CD4-positive, CD25-positive, alpha-beta regulatory T cell (primary cell): ENCODE measurements around the gene SLC5A6. TPM values are rescaled to one million over a fixed set of nuclear protein-coding genes. Genes with fewer than 3 reads are reported as not detected.
A peak's percentile ranks its signal among the peaks of the same experiment; 100 is the strongest.

Experiments used
- ATAC-seq, 2 donors: fragments of 150-1000 bp; cut with Tn5 transposase; one replicate each; pipeline ENCODE4 v1.10.0; 2021; ENCODE audit warnings: low read depth in 2 of 2, moderate number of reproducible peaks in 2 of 2, moderate library complexity in 1 of 2
- DNase-seq, 3 donors: peaks; one replicate each; pipeline versions ENCODE4 v3.0.0 to v3.0.0-alpha.2; 2012 to 2022; ENCODE audit warnings: mixed read lengths in 1 of 3
- H3K27ac ChIP-seq: one replicate; pipeline ENCODE4 v1.7.0; 2013; ENCODE audit warnings: mild to moderate bottlenecking, low read length; ENCODE audit not compliant: insufficient read depth, poor library complexity, severe bottlenecking
- H3K27me3 ChIP-seq: one replicate; pipeline ENCODE4 v1.7.0; 2013; ENCODE audit warnings: low read length; ENCODE audit not compliant: control insufficient read depth, insufficient read depth
- H3K36me3 ChIP-seq: one replicate; pipeline ENCODE4 v1.7.0; 2013; ENCODE audit warnings: mild to moderate bottlenecking, low read length, moderate library complexity; ENCODE audit not compliant: control insufficient read depth, insufficient read depth
- H3K4me1 ChIP-seq: 2 replicates; pipeline ENCODE4 v1.7.0; 2013; ENCODE audit warnings: mild to moderate bottlenecking, low read length; ENCODE audit not compliant: insufficient read depth, control insufficient read depth, poor library complexity, severe bottlenecking
- H3K4me3 ChIP-seq: one replicate; pipeline ENCODE4 v1.7.0; 2013; ENCODE audit warnings: low read depth, mild to moderate bottlenecking, low read length, moderate library complexity
- H3K9me3 ChIP-seq, 2 experiments: 1 replicate in 1 of 2; 2 replicates in 1 of 2; pipeline ENCODE4 v1.7.0; 2013; ENCODE audit warnings: low read length in 2 of 2, mild to moderate bottlenecking in 1 of 2, moderate library complexity in 1 of 2; ENCODE audit not compliant: control insufficient read depth in 2 of 2
- H3K27ac Mint-ChIP-seq, 3 donors: one replicate each; pipeline ENCODE4 v1.8.0; 2020 to 2022; ENCODE audit warnings: mild to moderate bottlenecking in 3 of 3, mixed read lengths in 3 of 3, moderate library complexity in 2 of 3
- H3K27me3 Mint-ChIP-seq: one replicate; pipeline ENCODE4 v1.8.0; 2022; ENCODE audit warnings: mild to moderate bottlenecking, mixed read lengths
- H3K36me3 Mint-ChIP-seq: one replicate; pipeline ENCODE4 v1.8.0; 2020; ENCODE audit warnings: mixed read lengths
- H3K4me1 Mint-ChIP-seq, 4 donors: one replicate each; pipeline ENCODE4 v1.8.0; 2020 to 2022; ENCODE audit warnings: mixed read lengths in 4 of 4, mild to moderate bottlenecking in 1 of 4
- H3K4me3 Mint-ChIP-seq, 4 donors: one replicate each; pipeline ENCODE4 v1.8.0; 2020 to 2022; ENCODE audit warnings: mild to moderate bottlenecking in 4 of 4, mixed read lengths in 4 of 4, moderate library complexity in 3 of 4
- H3K9me3 Mint-ChIP-seq, 7 donors: one replicate each; pipeline ENCODE4 v1.8.0; 2020 to 2022; ENCODE audit warnings: mixed read lengths in 7 of 7, mild to moderate bottlenecking in 3 of 7, moderate library complexity in 2 of 7
- polyA plus RNA-seq, 4 donors: library from polyadenylated mRNA; unstranded; fragments of 300-500 nt; fragmentation: Illumina TruSeq; gene quantifications; one replicate each; pipeline ENCODE4 v1.2.3, GENCODE V29; 2021
- total RNA-seq: library from RNA; stranded (reverse); gene quantifications from one replicate; pipeline ENCODE4 v1.2.3, GENCODE V29; 2022

SLC5A6 gene
- total and polyA plus RNA-seq, 5 donors from 2014 or later, result 15.5 to 154 (median 17.3) TPM

GRCh38 chr2:27209621-27210401 is 2.3 kb downstream of the SLC5A6 start:
- Mint-ChIP-seq H3K9me3 (no peaks in the 10 kb centered on the region), H3K27me3 (no peaks in the 10 kb centered on the region), H3K4me3 (peak overlapping the region; percentile 71 to 88 (median 80)), H3K4me1 (peaks cover 0 to 42% (median 27%) of the 10 kb centered on the region in 4 donors), H3K36me3 (peaks cover 25% of the 10 kb centered on the region), H3K27ac (peak overlapping the region; percentile 23 to 83 (median 68))
- Histone ChIP-seq H3K36me3 (peaks cover 42% of the 10 kb centered on the region), H3K27me3 (no peaks in the 10 kb centered on the region), H3K9me3 (no peaks in the 10 kb centered on the region), H3K4me3 (no peak overlapping the region), H3K27ac (no peak overlapping the region), H3K4me1 (peaks cover 17% of the 10 kb centered on the region)
- DNase-seq, result no peak
- ATAC-seq, result no peak

DNA sequence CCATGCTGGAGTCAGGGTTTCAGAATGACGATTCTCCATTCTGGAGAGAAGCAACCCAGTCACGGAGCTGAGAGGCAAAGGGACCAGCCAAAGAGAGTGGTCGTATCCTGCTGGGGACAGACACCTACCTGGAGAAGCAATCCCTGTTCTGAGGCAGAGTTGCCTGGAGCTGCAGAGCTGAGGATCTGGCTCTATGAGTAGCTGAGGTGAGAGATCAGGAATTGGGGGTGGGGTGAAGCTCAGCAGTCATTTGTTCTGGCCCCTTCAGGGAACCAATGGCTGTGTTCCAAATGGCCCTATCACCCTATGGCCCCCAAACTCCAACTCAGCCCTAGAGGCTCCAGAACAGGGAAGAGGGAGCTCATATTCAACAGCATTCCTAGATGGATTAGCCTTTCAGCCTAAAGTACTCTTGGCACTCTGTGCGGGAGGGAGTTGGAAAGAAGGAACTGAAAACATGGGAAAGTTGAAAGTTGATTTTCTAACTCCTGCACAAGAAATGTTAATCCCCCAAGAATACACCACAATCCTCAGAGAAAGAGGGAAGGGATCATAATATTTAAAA is 3.5 kb downstream of the SLC5A6 start:
- Histone ChIP-seq H3K4me3 (no peak overlapping the region), H3K9me3 (no peaks in the 10 kb centered on the region), H3K27me3 (no peaks in the 10 kb centered on the region), H3K36me3 (peaks cover 48% of the 10 kb centered on the region), H3K4me1 (peaks cover 16% of the 10 kb centered on the region), H3K27ac (no peak overlapping the region)
- H3K27me3 Mint-ChIP-seq, result no peaks in the 10 kb centered on the region
- peaks cover 0 to 41% (median 26%) of the 10 kb centered on the region in 4 donors for H3K4me1 Mint-ChIP-seq
- H3K27ac Mint-ChIP-seq, result no peak overlapping the region
- ATAC-seq (no peak), DNase-seq (no peak)
- peaks cover 26% of the 10 kb centered on the region for H3K36me3 Mint-ChIP-seq
- peak overlapping the region in 2 of 4 donors; percentile 55 to 82 for H3K4me3 Mint-ChIP-seq
- no peaks in the 10 kb centered on the region for H3K9me3 Mint-ChIP-seq

- no peaks in the 10 kb centered on the region for H3K9me3 ChIP-seq
- ATAC-seq (no peak), DNase-seq (no peak)
- H3K36me3 ChIP-seq, result peaks cover 67% of the 10 kb centered on the region
- Mint-ChIP-seq H3K27me3 (no peaks in the 10 kb centered on the region), H3K27ac (no peak overlapping the region), H3K9me3 (peaks cover 0 to 1% (median 0%) of the 10 kb centered on the region in 7 donors), H3K4me1 (peaks cover 0 to 33% (median 16%) of the 10 kb centered on the region in 4 donors), H3K4me3 (peak overlapping the region in 1 of 4 donors; percentile 53), H3K36me3 (peaks cover 38% of the 10 kb centered on the region)
- H3K4me1 ChIP-seq, result peaks cover 5% of the 10 kb centered on the region
- no peak overlapping the region for H3K27ac ChIP-seq
- H3K27me3 ChIP-seq, result no peaks in the 10 kb centered on the region
- H3K4me3 ChIP-seq, result no peak overlapping the region
Observed at GRCh38 chr2:27206346-27206745, 5.7 kb downstream of the SLC5A6 start.

GRCh38 chr2:27205206-27205605 is 6.9 kb downstream of the SLC5A6 start:
- H3K27ac Mint-ChIP-seq, result no peak overlapping the region
- Histone ChIP-seq H3K27me3 (no peaks in the 10 kb centered on the region), H3K4me3 (no peak overlapping the region), H3K36me3 (peaks cover 71% of the 10 kb centered on the region), H3K4me1 (no peaks in the 10 kb centered on the region), H3K27ac (no peak overlapping the region), H3K9me3 (no peaks in the 10 kb centered on the region)
- DNase-seq (no peak), ATAC-seq (no peak)
- peaks cover 0 to 1% (median 0%) of the 10 kb centered on the region in 7 donors for H3K9me3 Mint-ChIP-seq
- H3K4me1 Mint-ChIP-seq, result peaks cover 0 to 28% (median 16%) of the 10 kb centered on the region in 4 donors
- no peaks in the 10 kb centered on the region for H3K27me3 Mint-ChIP-seq
- no peak overlapping the region for H3K4me3 Mint-ChIP-seq
- peaks cover 38% of the 10 kb centered on the region for H3K36me3 Mint-ChIP-seq

- Mint-ChIP-seq H3K27me3 (no peaks in the 10 kb centered on the region), H3K36me3 (peaks cover 42% of the 10 kb centered on the region), H3K4me3 (no peak overlapping the region), H3K27ac (peak overlapping the region in 1 of 3 donors; percentile 55), H3K9me3 (peaks cover 0 to 1% (median 0%) of the 10 kb centered on the region in 7 donors), H3K4me1 (peaks cover 0 to 22% (median 10%) of the 10 kb centered on the region in 4 donors)
- peaks cover 73% of the 10 kb centered on the region for H3K36me3 ChIP-seq
- no peaks in the 10 kb centered on the region for H3K4me1 ChIP-seq
- no peak overlapping the region for H3K27ac ChIP-seq
- H3K9me3 ChIP-seq, result no peaks in the 10 kb centered on the region
- ATAC-seq, result no peak
- no peaks in the 10 kb centered on the region for H3K27me3 ChIP-seq
- H3K4me3 ChIP-seq, result no peak overlapping the region
- DNase-seq, result peak in 1 of 3 donors; percentile 24
Observed at GRCh38 chr2:27204566-27204965, 7.5 kb downstream of the SLC5A6 start.

- no peak for ATAC-seq
- Mint-ChIP-seq H3K4me1 (peaks cover 0 to 15% (median 7%) of the 10 kb centered on the region in 4 donors), H3K27me3 (no peaks in the 10 kb centered on the region), H3K4me3 (peak overlapping the region in 1 of 4 donors; percentile 41), H3K27ac (peak overlapping the region in 1 of 3 donors; percentile 28), H3K36me3 (peaks cover 40% of the 10 kb centered on the region), H3K9me3 (peaks cover 0 to 1% (median 0%) of the 10 kb centered on the region in 7 donors)
- Histone ChIP-seq H3K36me3 (peaks cover 71% of the 10 kb centered on the region), H3K27ac (no peak overlapping the region), H3K4me3 (no peak overlapping the region), H3K4me1 (no peaks in the 10 kb centered on the region), H3K9me3 (no peaks in the 10 kb centered on the region), H3K27me3 (no peaks in the 10 kb centered on the region)
- DNase-seq, result no peak
Observed at GRCh38 chr2:27203741-27204140, 8.3 kb downstream of the SLC5A6 start.

DNA sequence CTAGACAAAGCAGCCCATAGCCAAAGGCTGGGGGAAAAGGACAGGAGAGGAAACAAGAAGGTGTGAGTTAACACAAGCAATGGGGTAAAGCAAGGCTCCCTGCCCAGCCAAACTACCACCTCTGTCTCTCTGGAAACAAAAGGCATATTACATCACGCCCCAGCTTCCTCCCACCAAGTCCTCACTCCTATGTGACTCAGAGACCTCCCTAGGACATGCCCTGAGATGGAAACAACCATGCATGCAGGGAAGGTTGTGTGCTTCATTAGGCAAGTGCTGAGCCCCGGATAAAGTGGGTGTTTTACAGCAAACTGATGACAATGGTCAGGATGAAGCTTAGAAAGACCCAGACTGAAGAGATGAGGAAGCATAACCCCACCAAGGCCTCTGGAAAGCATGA is 9.2 kb downstream of the SLC5A6 start:
- no peak overlapping the region for H3K4me3 ChIP-seq
- no peaks in the 10 kb centered on the region for H3K27me3 ChIP-seq
- Mint-ChIP-seq H3K27me3 (no peaks in the 10 kb centered on the region), H3K36me3 (peaks cover 40% of the 10 kb centered on the region), H3K27ac (peak overlapping the region in 2 of 3 donors; percentile 28 to 73), H3K4me1 (peaks cover 0 to 15% (median 6%) of the 10 kb centered on the region in 4 donors), H3K4me3 (peak overlapping the region in 1 of 4 donors; percentile 41), H3K9me3 (peaks cover 0 to 1% (median 0%) of the 10 kb centered on the region in 7 donors)
- H3K9me3 ChIP-seq, result no peaks in the 10 kb centered on the region
- H3K36me3 ChIP-seq, result peaks cover 62% of the 10 kb centered on the region
- no peak overlapping the region for H3K27ac ChIP-seq
- DNase-seq, result no peak
- ATAC-seq, result no peak
- H3K4me1 ChIP-seq, result no peaks in the 10 kb centered on the region
